ENCODE data around the gene SLX9.
A peak's percentile ranks its signal among the peaks of the same experiment; 100 is the strongest.

Gene SLX9

GRCh38 chr21:44949779-44950198 is 10.0 kb downstream of the SLX9 start:
- H3K4me3 ChIP-seq, result no peak overlapping the region
- H3K9me3 ChIP-seq (ENCODE audit: low read depth, low read length), result no peaks in the 10 kb centered on the region
- DNase-seq (ENCODE audit: low read depth, low spot score), result no peak
- no peak overlapping the region for H3K27ac ChIP-seq
- H3K36me3 ChIP-seq (ENCODE audit: insufficient read depth, low read length), result peaks cover 59% of the 10 kb centered on the region
- no peak for TF ChIP-seq POLR2AphosphoS5 (IDR thresholded peaks at IDR 0.05; ENCODE audit: borderline replicate concordance, low read depth, low read length)
- TF ChIP-seq FOXP2 (optimal IDR thresholded peaks at IDR 0.05; ENCODE audit: control extremely low read depth, extremely low read length, insufficient read depth), result no peak
- no peak for TF ChIP-seq EZH2 (IDR thresholded peaks at IDR 0.05)
- no peak overlapping the region for H3K9ac ChIP-seq (ENCODE audit: insufficient read length)

- no peak overlapping the region for H3K27ac ChIP-seq
- H3K9me3 ChIP-seq (ENCODE audit: low read depth, low read length), result no peaks in the 10 kb centered on the region
- TF ChIP-seq EZH2 (IDR thresholded peaks at IDR 0.05) (no peak), POLR2AphosphoS5 (IDR thresholded peaks at IDR 0.05; ENCODE audit: borderline replicate concordance, low read depth, low read length) (no peak)
- H3K4me3 ChIP-seq, result no peak overlapping the region
- H3K36me3 ChIP-seq (ENCODE audit: insufficient read depth, low read length), result peaks cover 54% of the 10 kb centered on the region
- no peak for DNase-seq (ENCODE audit: low read depth, low spot score)
- no peak overlapping the region for H3K9ac ChIP-seq (ENCODE audit: insufficient read length)
Observed at GRCh38 chr21:44950351-44950750, 10.5 kb downstream of the SLX9 start.

GRCh38 chr21:44951186-44951915 is 11.5 kb downstream of the SLX9 start:
- Histone ChIP-seq H3K4me3 (no peak overlapping the region), H3K27ac (no peak overlapping the region), H3K9me3 (ENCODE audit: low read depth, low read length) (no peaks in the 10 kb centered on the region), H3K36me3 (ENCODE audit: insufficient read depth, low read length) (peaks cover 49% of the 10 kb centered on the region), H3K9ac (ENCODE audit: insufficient read length) (no peak overlapping the region)
- no peak for DNase-seq (ENCODE audit: low read depth, low spot score)
- TF ChIP-seq EZH2 (IDR thresholded peaks at IDR 0.05), result no peak
- TF ChIP-seq FOXP2 (optimal IDR thresholded peaks at IDR 0.05; ENCODE audit: control extremely low read depth, extremely low read length, insufficient read depth), result no peak
- TF ChIP-seq POLR2AphosphoS5 (IDR thresholded peaks at IDR 0.05; ENCODE audit: borderline replicate concordance, low read depth, low read length), result no peak

- H3K4me3 ChIP-seq, result no peak overlapping the region
- no peaks in the 10 kb centered on the region for H3K9me3 ChIP-seq (ENCODE audit: low read depth, low read length)
- no peak for DNase-seq (ENCODE audit: low read depth, low spot score)
- H3K36me3 ChIP-seq (ENCODE audit: insufficient read depth, low read length), result peaks cover 53% of the 10 kb centered on the region
- H3K9ac ChIP-seq (ENCODE audit: insufficient read length), result no peak overlapping the region
- no peak overlapping the region for H3K27ac ChIP-seq
- TF ChIP-seq EZH2 (IDR thresholded peaks at IDR 0.05), result no peak
- no peak for TF ChIP-seq FOXP2 (optimal IDR thresholded peaks at IDR 0.05; ENCODE audit: control extremely low read depth, extremely low read length, insufficient read depth)
Observed at GRCh38 chr21:44952116-44952928, 12.5 kb downstream of the SLX9 start.

- H3K9me3 ChIP-seq (ENCODE audit: low read depth, low read length), result no peaks in the 10 kb centered on the region
- no peak overlapping the region for H3K4me3 ChIP-seq
- no peak for TF ChIP-seq FOXP2 (optimal IDR thresholded peaks at IDR 0.05; ENCODE audit: control extremely low read depth, extremely low read length, insufficient read depth)
- no peak for TF ChIP-seq POLR2AphosphoS5 (IDR thresholded peaks at IDR 0.05; ENCODE audit: borderline replicate concordance, low read depth, low read length)
- TF ChIP-seq EZH2 (IDR thresholded peaks at IDR 0.05), result no peak
- peaks cover 59% of the 10 kb centered on the region for H3K36me3 ChIP-seq (ENCODE audit: insufficient read depth, low read length)
- no peak for DNase-seq (ENCODE audit: low read depth, low spot score)
- H3K9ac ChIP-seq (ENCODE audit: insufficient read length), result no peak overlapping the region
- no peak overlapping the region for H3K27ac ChIP-seq
Observed at GRCh38 chr21:44952929-44953627, 13.2 kb downstream of the SLX9 start.

GRCh38 chr21:44953628-44954021 is 13.8 kb downstream of the SLX9 start:
- DNase-seq (ENCODE audit: low read depth, low spot score), result no peak
- H3K27ac ChIP-seq, result no peak overlapping the region
- no peaks in the 10 kb centered on the region for H3K9me3 ChIP-seq (ENCODE audit: low read depth, low read length)
- no peak overlapping the region for H3K9ac ChIP-seq (ENCODE audit: insufficient read length)
- no peak overlapping the region for H3K4me3 ChIP-seq
- peaks cover 60% of the 10 kb centered on the region for H3K36me3 ChIP-seq (ENCODE audit: insufficient read depth, low read length)
- TF ChIP-seq FOXP2 (optimal IDR thresholded peaks at IDR 0.05; ENCODE audit: control extremely low read depth, extremely low read length, insufficient read depth) (no peak), EZH2 (IDR thresholded peaks at IDR 0.05) (no peak)

- no peak for TF ChIP-seq FOXP2 (optimal IDR thresholded peaks at IDR 0.05; ENCODE audit: control extremely low read depth, extremely low read length, insufficient read depth)
- no peak for TF ChIP-seq POLR2AphosphoS5 (IDR thresholded peaks at IDR 0.05; ENCODE audit: borderline replicate concordance, low read depth, low read length)
- TF ChIP-seq EZH2 (IDR thresholded peaks at IDR 0.05), result no peak
- Histone ChIP-seq H3K36me3 (ENCODE audit: insufficient read depth, low read length) (peaks cover 62% of the 10 kb centered on the region), H3K9ac (ENCODE audit: insufficient read length) (no peak overlapping the region), H3K9me3 (ENCODE audit: low read depth, low read length) (no peaks in the 10 kb centered on the region), H3K4me3 (no peak overlapping the region), H3K27ac (peak overlapping the region; percentile 42; the same call in 1 of the 2 replicates)
- no peak for DNase-seq (ENCODE audit: low read depth, low spot score)
Observed at GRCh38 chr21:44954281-44954771, 14.5 kb downstream of the SLX9 start.

- Histone ChIP-seq H3K27ac (peak overlapping the region; percentile 65; the same call in 1 of the 2 replicates), H3K9ac (ENCODE audit: insufficient read length) (no peak overlapping the region), H3K9me3 (ENCODE audit: low read depth, low read length) (no peaks in the 10 kb centered on the region), H3K4me3 (no peak overlapping the region), H3K36me3 (ENCODE audit: insufficient read depth, low read length) (peaks cover 61% of the 10 kb centered on the region)
- no peak for TF ChIP-seq FOXP2 (optimal IDR thresholded peaks at IDR 0.05; ENCODE audit: control extremely low read depth, extremely low read length, insufficient read depth)
- TF ChIP-seq EZH2 (IDR thresholded peaks at IDR 0.05), result no peak
- TF ChIP-seq POLR2AphosphoS5 (IDR thresholded peaks at IDR 0.05; ENCODE audit: borderline replicate concordance, low read depth, low read length), result no peak
- no peak for DNase-seq (ENCODE audit: low read depth, low spot score)
Observed at GRCh38 chr21:44955141-44955797, 15.4 kb downstream of the SLX9 start.

Measured in SK-N-MC (cell line).